Suprapubic skin (tissue), 4 donors: ENCODE data around the gene CYB5R2. TPM values are rescaled to one million over a fixed set of nuclear protein-coding genes. Genes with fewer than 3 reads are reported as not detected.

Source experiments
- DNase-seq, 2 donors: peaks; one replicate each; pipeline ENCODE4 v3.0.0-alpha.2; 2019; ENCODE audit warnings: low spot score in 2 of 2
- H3K27ac ChIP-seq: fragments of 200-600 bp; sonication (generic); one replicate; pipeline ENCODE4 v1.5.1; 2019
- H3K27me3 ChIP-seq: fragments of 200-600 bp; sonication (generic); one replicate; pipeline ENCODE4 v1.5.1; 2019
- H3K36me3 ChIP-seq: fragments of 200-600 bp; sonication (generic); one replicate; pipeline ENCODE4 v1.5.1; 2019
- H3K4me1 ChIP-seq: fragments of 200-600 bp; sonication (generic); one replicate; pipeline ENCODE4 v1.5.1; 2019
- H3K4me3 ChIP-seq: fragments of 200-600 bp; sonication (generic); one replicate; pipeline ENCODE4 v1.5.1; 2019; ENCODE audit warnings: mild to moderate bottlenecking
- H3K9me3 ChIP-seq: fragments of 200-600 bp; sonication (generic); one replicate; pipeline ENCODE4 v1.5.1; 2019
- CTCF ChIP-seq, 2 donors: fragments of 200-600 bp in 1 of 2; fragments of 450-650 bp in 1 of 2; sonication (generic) in 1 of 2; IDR thresholded peaks; one replicate each; pipeline ENCODE4 v1.5.1; 2016 to 2019; ENCODE audit warnings: antibody characterized with exemption in 2 of 2, mild to moderate bottlenecking in 1 of 2, moderate library complexity in 1 of 2
- EP300 ChIP-seq: sonication (generic); formaldehyde crosslinking; IDR thresholded peaks from one replicate; pipeline ENCODE4 v1.6.1; 2017; ENCODE audit warnings: antibody characterized with exemption
- POLR2A ChIP-seq, 2 donors: fragments of 450-650 bp; IDR thresholded peaks; one replicate each; pipeline ENCODE4 v1.6.1; 2017; ENCODE audit warnings: antibody characterized with exemption in 2 of 2, mild to moderate bottlenecking in 2 of 2, moderate library complexity in 2 of 2
- POLR2AphosphoS5 ChIP-seq, 3 donors: sonication (generic); formaldehyde crosslinking; IDR thresholded peaks; one replicate each; pipeline ENCODE4 v1.6.1; 2017; ENCODE audit warnings: antibody characterized with exemption in 3 of 3
- WGBS: methylation state at CpG from one replicate; pipeline ENCODE4 v1.1.5; 2018; 5-methylcytosine and 5-hydroxymethylcytosine counted together
- total RNA-seq, 4 donors: library from RNA; depleted of rRNA; stranded (reverse); fragments of >200 nt; gene quantifications; one replicate each; pipeline ENCODE4 v1.1.0, GENCODE V29; 2016

CYB5R2 gene
- total RNA-seq, 4 donors from 2014 or later: 30.7 to 78.4 (median 53.9) TPM

- Histone ChIP-seq H3K36me3 (peaks cover 69% of the 10 kb centered on the region), H3K27me3 (no peaks in the 10 kb centered on the region), H3K4me1 (peaks cover 35% of the 10 kb centered on the region), H3K9me3 (no peaks in the 10 kb centered on the region), H3K27ac (peak overlapping the region; percentile 80), H3K4me3 (no peak overlapping the region)
- WGBS: 54% methylated on average over 5 of the region's 5 CpGs
- no peak for DNase-seq
- no peak for TF ChIP-seq POLR2AphosphoS5 (IDR thresholded peaks at IDR 0.05)
- TF ChIP-seq POLR2A (IDR thresholded peaks at IDR 0.05): no peak
- no peak for TF ChIP-seq EP300
- TF ChIP-seq CTCF (IDR thresholded peaks at IDR 0.05): no peak
Measured at GRCh38 chr11:7638710-7639642, 34.3 kb downstream of the CYB5R2 start.

DNA sequence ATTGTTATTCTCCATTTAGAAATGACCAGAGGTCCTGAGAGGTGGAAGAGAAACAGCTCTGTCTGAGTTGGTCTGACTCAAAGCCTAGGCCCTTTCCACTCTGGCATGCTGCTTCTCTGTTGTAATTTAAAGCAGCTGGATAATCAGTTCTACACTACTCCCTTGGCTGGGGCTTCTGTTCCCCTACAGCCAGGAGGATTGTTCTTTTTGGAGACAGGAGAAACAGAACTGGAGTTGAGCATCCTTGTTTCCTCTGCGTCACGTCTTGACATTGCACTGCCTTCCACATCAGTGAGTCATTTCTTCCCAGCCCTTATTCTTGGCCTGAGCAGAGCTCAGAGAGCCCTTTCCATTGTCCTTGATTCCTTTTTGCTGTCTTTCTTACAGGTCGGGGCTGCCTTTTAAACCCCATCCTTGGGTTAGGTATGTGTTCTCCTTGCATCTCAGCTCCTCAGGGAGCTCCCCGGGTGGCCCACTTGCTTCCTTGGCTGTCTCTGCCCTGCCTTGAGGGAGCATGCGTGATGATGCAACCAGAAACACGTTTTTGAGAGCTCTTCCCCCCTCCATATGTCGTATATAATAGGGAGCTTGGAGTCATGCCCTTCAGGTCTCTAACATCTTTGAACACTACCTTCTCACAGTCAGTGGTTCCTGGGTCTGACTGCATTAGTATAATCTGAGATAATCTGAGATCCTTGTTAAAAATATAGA lies 35.7 kb downstream of the CYB5R2 start:
- no peak overlapping the region for H3K4me3 ChIP-seq
- TF ChIP-seq CTCF (IDR thresholded peaks at IDR 0.05) (no peak), POLR2AphosphoS5 (IDR thresholded peaks at IDR 0.05) (no peak), POLR2A (IDR thresholded peaks at IDR 0.05) (no peak), EP300 (no peak)
- H3K36me3 ChIP-seq: peaks cover 75% of the 10 kb centered on the region
- H3K27me3 ChIP-seq: no peaks in the 10 kb centered on the region
- H3K27ac ChIP-seq: peak overlapping the region; percentile 80
- H3K4me1 ChIP-seq: peaks cover 32% of the 10 kb centered on the region
- no peak for DNase-seq
- 38% methylated on average over 7 of the region's 7 CpGs for WGBS
- H3K9me3 ChIP-seq: no peaks in the 10 kb centered on the region

DNA sequence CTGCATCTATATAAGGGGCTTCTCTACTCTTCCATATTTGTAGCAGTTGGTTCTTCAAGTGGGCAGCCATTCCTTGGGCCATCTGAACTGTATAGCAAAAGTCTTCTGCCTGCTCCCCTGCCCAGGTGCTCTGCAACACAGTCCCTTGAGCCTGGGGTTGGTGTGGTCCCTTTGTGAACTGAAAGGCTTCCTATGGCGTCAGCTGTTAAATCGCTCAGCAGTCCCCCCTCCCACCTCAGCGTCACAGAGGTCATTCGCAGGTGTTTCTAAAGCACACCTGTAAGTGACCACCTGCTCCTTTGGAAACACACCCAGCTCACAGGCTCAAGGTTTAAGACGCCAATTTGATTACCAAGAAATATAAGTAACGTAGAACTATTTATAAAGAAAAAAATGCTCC lies 37.0 kb downstream of the CYB5R2 start:
- WGBS: 74% methylated on average over 6 of the region's 6 CpGs
- Histone ChIP-seq H3K36me3 (peaks cover 75% of the 10 kb centered on the region), H3K27me3 (no peaks in the 10 kb centered on the region), H3K9me3 (no peaks in the 10 kb centered on the region), H3K4me3 (no peak overlapping the region), H3K4me1 (peaks cover 32% of the 10 kb centered on the region), H3K27ac (no peak overlapping the region)
- DNase-seq: no peak
- TF ChIP-seq EP300 (no peak), POLR2A (IDR thresholded peaks at IDR 0.05) (no peak), CTCF (IDR thresholded peaks at IDR 0.05) (no peak), POLR2AphosphoS5 (IDR thresholded peaks at IDR 0.05) (no peak)

- H3K9me3 ChIP-seq: no peaks in the 10 kb centered on the region
- WGBS: 98% methylated on average over 4 of the region's 4 CpGs
- H3K27me3 ChIP-seq: no peaks in the 10 kb centered on the region
- TF ChIP-seq POLR2A (IDR thresholded peaks at IDR 0.05): no peak
- TF ChIP-seq CTCF (IDR thresholded peaks at IDR 0.05): no peak
- TF ChIP-seq POLR2AphosphoS5 (IDR thresholded peaks at IDR 0.05): no peak
- TF ChIP-seq EP300: no peak
- no peak for DNase-seq
- no peak overlapping the region for H3K27ac ChIP-seq
- H3K36me3 ChIP-seq: peaks cover 75% of the 10 kb centered on the region
- no peak overlapping the region for H3K4me3 ChIP-seq
- peaks cover 32% of the 10 kb centered on the region for H3K4me1 ChIP-seq
Measured at GRCh38 chr11:7635708-7636107, 37.6 kb downstream of the CYB5R2 start.

DNA sequence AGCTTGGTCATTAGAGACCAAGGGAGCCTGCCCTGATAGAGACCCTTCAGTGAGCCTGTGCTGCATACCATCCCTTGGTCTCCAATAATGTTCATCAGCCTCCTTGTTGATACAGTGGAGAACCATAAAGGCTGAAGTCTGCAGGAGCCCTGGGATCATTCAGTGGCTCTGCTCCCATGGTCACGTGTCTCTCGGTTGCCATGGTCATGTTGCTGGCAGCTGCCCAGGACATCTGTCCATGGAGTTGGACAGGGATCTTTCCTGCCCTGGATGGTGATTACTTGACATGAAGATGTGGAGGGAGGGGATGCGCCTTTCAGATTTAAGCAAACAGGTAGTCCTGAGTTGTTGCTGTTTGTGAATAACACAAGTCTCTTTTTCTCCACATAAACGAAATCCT lies 38.2 kb downstream of the CYB5R2 start:
- 90% methylated on average over 4 of the region's 4 CpGs for WGBS
- peaks cover 32% of the 10 kb centered on the region for H3K4me1 ChIP-seq
- H3K27me3 ChIP-seq: no peaks in the 10 kb centered on the region
- DNase-seq: no peak
- peaks cover 75% of the 10 kb centered on the region for H3K36me3 ChIP-seq
- TF ChIP-seq POLR2AphosphoS5 (IDR thresholded peaks at IDR 0.05): no peak
- H3K4me3 ChIP-seq: no peak overlapping the region
- no peaks in the 10 kb centered on the region for H3K9me3 ChIP-seq
- no peak overlapping the region for H3K27ac ChIP-seq
